Measurements from ENCODE around the gene PDE4A. TPM values are rescaled to one million over a fixed set of nuclear protein-coding genes. Genes with fewer than 3 reads are reported as not detected.
"Not testable (repeated sequence)": the region's sequence is repeated elsewhere in the genome, so short reads cannot be mapped to it uniquely, and the experiment has no call there.

PDE4A gene
- total RNA-seq (10 to 100 TPM in 4 of 6 donors, 1 to 10 TPM in 2; 6.6 to 12.6 (median 11.2) TPM), polyA plus RNA-seq (1 to 10 TPM; 5.0 to 8.5 TPM)

DNA sequence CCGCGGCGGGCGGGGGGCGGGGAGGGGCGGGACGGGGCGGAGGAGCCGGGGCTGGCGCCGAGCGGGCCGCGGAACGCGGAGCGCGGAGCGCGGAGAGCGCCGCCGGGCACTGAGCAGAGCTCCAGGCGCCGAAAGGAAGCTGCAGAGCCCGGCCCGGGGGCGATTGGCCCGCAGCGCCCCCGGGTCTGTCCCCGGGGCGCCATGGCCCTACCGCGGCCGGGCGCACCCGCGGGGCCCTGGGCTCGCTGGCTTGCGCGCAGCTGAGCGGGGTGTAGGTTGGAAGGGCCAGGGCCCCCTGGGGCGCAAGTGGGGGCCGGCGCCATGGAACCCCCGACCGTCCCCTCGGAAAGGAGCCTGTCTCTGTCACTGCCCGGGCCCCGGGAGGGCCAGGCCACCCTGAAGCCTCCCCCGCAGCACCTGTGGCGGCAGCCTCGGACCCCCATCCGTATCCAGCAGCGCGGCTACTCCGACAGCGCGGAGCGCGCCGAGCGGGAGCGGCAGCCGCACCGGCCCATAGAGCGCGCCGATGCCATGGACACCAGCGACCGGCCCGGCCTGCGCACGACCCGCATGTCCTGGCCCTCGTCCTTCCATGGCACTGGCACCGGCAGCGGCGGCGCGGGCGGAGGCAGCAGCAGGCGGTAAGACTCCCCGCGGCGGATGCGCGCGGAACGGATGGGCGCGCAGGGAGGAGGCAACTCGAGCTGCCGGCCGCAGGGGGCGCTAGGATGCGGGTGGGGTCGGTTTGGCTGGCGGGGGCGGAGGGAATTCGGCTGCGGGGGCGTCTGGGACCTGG, at the start of gene PDE4A:
PDE4A (plus strand) TSS at position 95 of the 796 bp plus-strand sequence; CDS start at position 322, 227 bp downstream.
- Histone ChIP-seq H3K27ac (no peak within 1 kb of the TSS), H3K4me1 (peaks cover 4 to 22% (median 4%) of the 10 kb centered on the region in 3 donors), H3K4me3 (peak within 1 kb of the TSS in 1 of 4 donors; percentile 26), H3K9me3 (no peaks in the 10 kb centered on the region), H3K27me3 (peaks cover 0 to 18% (median 3%) of the 10 kb centered on the region in 4 donors), H3K36me3 (no peaks in the 10 kb centered on the region)
- no peak for FAIRE-seq
- WGBS, 2 donors = 1 to 2% methylated on average over 69 to 100 of the region's 104 CpGs
- no peak for ATAC-seq
- peak in 1 of 6 donors; percentile 81 for DNase-seq
- TF ChIP-seq, protein P1, sequence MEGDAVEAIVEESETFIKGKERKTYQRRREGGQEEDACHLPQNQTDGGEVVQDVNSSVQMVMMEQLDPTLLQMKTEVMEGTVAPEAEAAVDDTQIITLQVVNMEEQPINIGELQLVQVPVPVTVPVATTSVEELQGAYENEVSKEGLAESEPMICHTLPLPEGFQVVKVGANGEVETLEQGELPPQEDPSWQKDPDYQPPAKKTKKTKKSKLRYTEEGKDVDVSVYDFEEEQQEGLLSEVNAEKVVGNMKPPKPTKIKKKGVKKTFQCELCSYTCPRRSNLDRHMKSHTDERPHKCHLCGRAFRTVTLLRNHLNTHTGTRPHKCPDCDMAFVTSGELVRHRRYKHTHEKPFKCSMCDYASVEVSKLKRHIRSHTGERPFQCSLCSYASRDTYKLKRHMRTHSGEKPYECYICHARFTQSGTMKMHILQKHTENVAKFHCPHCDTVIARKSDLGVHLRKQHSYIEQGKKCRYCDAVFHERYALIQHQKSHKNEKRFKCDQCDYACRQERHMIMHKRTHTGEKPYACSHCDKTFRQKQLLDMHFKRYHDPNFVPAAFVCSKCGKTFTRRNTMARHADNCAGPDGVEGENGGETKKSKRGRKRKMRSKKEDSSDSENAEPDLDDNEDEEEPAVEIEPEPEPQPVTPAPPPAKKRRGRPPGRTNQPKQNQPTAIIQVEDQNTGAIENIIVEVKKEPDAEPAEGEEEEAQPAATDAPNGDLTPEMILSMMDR (IDR thresholded peaks at IDR 0.05) = no peak
- intact Hi-C loops (cut with DNase I) = no loop called here

GRCh38 chr19:10372690-10373089, 47.6 kb upstream of the PDE4A start:
- no peak for FAIRE-seq
- DNase-seq = no peak
- peak in 1 of 4 donors; percentile 57 for ATAC-seq

DNA sequence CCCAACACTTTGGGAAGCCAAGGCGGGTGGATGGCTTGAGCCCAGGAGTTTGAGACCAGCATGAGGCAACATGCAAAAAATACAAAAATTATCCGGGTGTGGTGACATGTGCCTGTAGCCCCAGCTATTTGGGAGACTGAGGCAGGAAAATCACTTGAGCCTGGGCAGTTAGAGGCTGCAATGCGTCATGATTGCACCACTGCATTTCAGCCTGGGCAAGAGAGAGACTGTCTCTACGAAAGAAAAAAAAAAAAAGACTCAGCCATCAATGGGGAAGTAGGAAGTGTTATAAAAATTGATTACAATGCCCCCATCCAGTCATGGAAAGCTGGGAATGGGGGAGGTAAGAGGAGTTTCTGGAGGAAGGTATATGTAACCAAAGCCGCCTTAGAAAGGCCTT, 45.4 kb upstream of the PDE4A start:
- Histone ChIP-seq H3K27ac (no peak overlapping the region), H3K27me3 (no peaks in the 10 kb centered on the region), H3K9me3 (no peaks in the 10 kb centered on the region), H3K4me3 (no peak overlapping the region), H3K4me1 (peaks cover 2 to 5% (median 4%) of the 10 kb centered on the region in 3 donors), H3K36me3 (no peaks in the 10 kb centered on the region)
- DNase-seq (no peak), FAIRE-seq (no peak), ATAC-seq (no peak)
- TF ChIP-seq, protein P1 (IDR thresholded peaks at IDR 0.05) = no peak
- WGBS, 2 donors = 90 to 92% methylated on average over 5 of the region's 5 CpGs
- intact Hi-C loops (cut with DNase I) = no loop called here

More at GRCh38 chr19:10372690-10373089, 47.6 kb upstream of the PDE4A start:
- Histone ChIP-seq H3K4me3 (no peak overlapping the region), H3K27ac (no peak overlapping the region), H3K9me3 (no peaks in the 10 kb centered on the region), H3K36me3 (no peaks in the 10 kb centered on the region), H3K4me1 (no peaks in the 10 kb centered on the region), H3K27me3 (no peaks in the 10 kb centered on the region)
- intact Hi-C loops (cut with DNase I) = no loop called here
- TF ChIP-seq, protein P1 (IDR thresholded peaks at IDR 0.05) = no peak
- WGBS, 2 donors = 94 to 97% methylated on average over 3 of the region's 3 CpGs

DNA sequence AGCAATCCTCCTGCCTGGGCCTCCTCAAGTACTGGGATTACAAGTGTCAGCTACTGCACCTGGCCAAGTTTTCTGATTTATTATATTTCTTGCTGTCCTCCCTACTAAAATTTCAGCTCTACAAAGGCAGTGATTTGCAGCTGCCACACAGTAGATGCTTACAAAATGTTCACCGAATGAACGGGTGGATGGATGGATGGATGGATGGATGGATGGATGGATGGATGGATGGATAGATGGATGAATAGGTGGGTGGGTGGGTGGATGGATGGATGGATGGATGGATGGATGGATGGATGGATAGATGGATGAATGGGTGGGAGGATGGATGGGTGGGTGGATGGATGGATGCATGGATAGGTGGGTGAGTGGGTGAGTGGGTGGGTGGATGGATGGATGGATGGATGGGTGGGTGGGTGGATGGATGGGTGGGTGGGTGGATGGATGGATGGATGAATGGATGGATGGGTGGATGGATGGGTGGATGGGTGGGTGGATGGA, 43.1 kb upstream of the PDE4A start:
- FAIRE-seq; H3K27me3 ChIP-seq; intact Hi-C loops (cut with DNase I): not testable (repeated sequence)

DNA sequence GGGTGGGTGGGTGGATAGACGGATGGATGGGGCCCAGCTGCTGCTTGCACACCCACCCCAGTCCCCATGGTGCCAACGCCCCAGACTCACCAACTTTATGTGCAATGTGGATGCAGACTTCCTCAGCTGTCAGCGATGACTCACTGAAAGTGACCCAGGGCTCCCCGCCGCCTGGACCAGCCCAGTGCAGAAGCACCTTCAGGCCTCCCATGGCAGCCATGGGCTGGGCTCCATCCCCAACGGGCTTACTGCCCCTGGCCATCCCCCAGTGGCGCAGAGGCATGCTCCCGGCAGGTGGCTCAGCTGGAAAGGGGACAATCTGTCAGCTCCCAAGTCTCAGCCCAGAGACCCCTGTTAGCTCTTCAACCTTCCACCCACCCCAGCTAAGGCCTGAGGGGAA, 42.2 kb upstream of the PDE4A start:
- Histone ChIP-seq H3K27me3 (no peaks in the 10 kb centered on the region), H3K4me3 (no peak overlapping the region), H3K36me3 (no peaks in the 10 kb centered on the region), H3K4me1 (peaks cover 2 to 5% (median 4%) of the 10 kb centered on the region in 3 donors), H3K27ac (no peak overlapping the region), H3K9me3 (no peaks in the 10 kb centered on the region)
- FAIRE-seq (no peak), DNase-seq (peak in 1 of 6 donors; percentile 66), ATAC-seq (no peak)
- TF ChIP-seq, protein P1 (IDR thresholded peaks at IDR 0.05) = no peak
- 95 to 98% methylated on average over 8 of the region's 8 CpGs for WGBS, 2 donors
- intact Hi-C loops (cut with DNase I) = no loop called here

More for the DNA sequence above, 43.1 kb upstream of the PDE4A start:
- not testable (repeated sequence) for H3K4me3 ChIP-seq, ATAC-seq, DNase-seq, H3K4me1 ChIP-seq, H3K27ac ChIP-seq, H3K9me3 ChIP-seq, H3K36me3 ChIP-seq
- 93 to 95% methylated on average over 2 of the region's 2 CpGs for WGBS, 2 donors

Measured in pancreas (tissue), 10 donors.